HepG2 (cell line): ENCODE results near the gene C2CD2. TPM values are rescaled to one million over a fixed set of nuclear protein-coding genes. Genes with fewer than 3 reads are reported as not detected.

ENCODE experiments used
- HNRNPH1 ChIP-seq: fragments of 200-400 bp; formaldehyde crosslinking; optimal IDR thresholded peaks from 2 replicates; pipeline ENCODE3; 2017; ENCODE audit warnings: mild to moderate bottlenecking, low read depth, low read length
- MAZ ChIP-seq, 2 experiments: sonication (generic) in 1 of 2; formaldehyde crosslinking in 1 of 2; IDR thresholded peaks; 2 replicates each; pipeline versions ENCODE4 v1.5.0 to v1.6.1; 2012 to 2020; ENCODE audit warnings: low read depth in 2 of 2, mild to moderate bottlenecking in 2 of 2, borderline replicate concordance in 1 of 2, improper control_type of control experiment in 1 of 2, low read length in 1 of 2, missing genetic modification reagents in 1 of 2, moderate library complexity in 1 of 2
- NR2F1 ChIP-seq, 2 experiments: fragments of 450-650 bp in 1 of 2; formaldehyde crosslinking in 1 of 2; IDR thresholded peaks; 2 replicates each; pipeline versions ENCODE4 v1.5.0 to v1.6.1; 2016 to 2020; ENCODE audit warnings: mild to moderate bottlenecking in 1 of 2, missing compliant biosample characterization in 1 of 2, missing genetic modification reagents in 1 of 2, moderate library complexity in 1 of 2
- RBM22 ChIP-seq: fragments of 200-400 bp; formaldehyde crosslinking; optimal IDR thresholded peaks from 2 replicates; pipeline ENCODE3; 2017; ENCODE audit warnings: mild to moderate bottlenecking, low read length, moderate library complexity
- SALL1 ChIP-seq: sonication (generic); formaldehyde crosslinking; IDR thresholded peaks from 2 replicates; pipeline ENCODE4 v1.8.0; 2022; ENCODE audit warnings: mild to moderate bottlenecking, missing genetic modification reagents
- XRCC5 ChIP-seq: fragments of 200-400 bp; formaldehyde crosslinking; optimal IDR thresholded peaks from 2 replicates; pipeline ENCODE3; 2017; ENCODE audit warnings: mild to moderate bottlenecking, low read length
- ZMAT3 ChIP-seq: sonication (generic); formaldehyde crosslinking; conservative IDR thresholded peaks from 2 replicates; pipeline ENCODE4 v1.7.0; 2021; ENCODE audit warnings: missing genetic modification reagents
- ZNF232 ChIP-seq: sonication (generic); formaldehyde crosslinking; IDR thresholded peaks from 2 replicates; pipeline ENCODE4 v1.4.0; 2020; ENCODE audit warnings: missing genetic modification reagents, borderline replicate concordance
- ZNF616 ChIP-seq: sonication (generic); formaldehyde crosslinking; IDR thresholded peaks from 2 replicates; pipeline ENCODE4 v1.5.0; 2020; ENCODE audit warnings: low read depth, mild to moderate bottlenecking, missing genetic modification reagents
- polyA plus RNA-seq, 8 experiments: library from polyadenylated mRNA; depleted of rRNA in 3 of 8; stranded (reverse) in 7 of 8; unstranded in 1 of 8; fragments of >200 nt; fragmentation: Illumina TruSeq in 4 of 8; extraction: Trizol in 4 of 8; gene quantifications; 2 replicates each; pipeline versions ENCODE4 v1.2.1 to v1.2.3, GENCODE V29; 2011 to 2016; ENCODE audit warnings: low read depth in 4 of 8, missing spikeins in 1 of 8, mixed read lengths in 1 of 8; ENCODE audit not compliant: insufficient read depth in 1 of 8
- total RNA-seq, 5 experiments: library from RNA; depleted of rRNA; stranded (reverse); fragments of >200 nt; fragmentation: Illumina TruSeq; extraction: Trizol; gene quantifications; 2 replicates each; pipeline ENCODE4 v1.2.3, GENCODE V29; 2016; ENCODE audit warnings: low read depth in 1 of 5
- TF ChIP-seq, protein P1 (sequence below): sonication (generic); formaldehyde crosslinking; IDR thresholded peaks from 2 replicates; pipeline ENCODE4 v1.5.1; 2020; ENCODE audit warnings: mild to moderate bottlenecking, missing genetic modification reagents, borderline replicate concordance
- TF ChIP-seq, protein P2 (sequence below): IDR thresholded peaks from 2 replicates; pipeline ENCODE4 v1.6.1; 2016; ENCODE audit warnings: low read depth, control low read depth
- TF ChIP-seq, protein P3 (sequence below): sonication (generic); formaldehyde crosslinking; IDR thresholded peaks from 2 replicates; pipeline ENCODE4 v1.5.0; 2020; ENCODE audit warnings: mild to moderate bottlenecking, missing genetic modification reagents, moderate library complexity
- TF ChIP-seq, protein P4 (sequence below): sonication (generic); formaldehyde crosslinking; IDR thresholded peaks from 2 replicates; pipeline ENCODE4 v1.4.0; 2020; ENCODE audit warnings: missing genetic modification reagents, mild to moderate bottlenecking, borderline replicate concordance
- TF ChIP-seq, protein P5 (sequence below): sonication (generic); formaldehyde crosslinking; IDR thresholded peaks from 2 replicates; pipeline ENCODE4 v1.4.0; 2020; ENCODE audit warnings: missing genetic modification reagents

Gene C2CD2
- total and polyA plus RNA-seq, 2 of the 13 experiments (the other 11 are each of a cell fraction or from before 2014, with no cell fraction given) = 12.5 to 19.7 TPM

DNA sequence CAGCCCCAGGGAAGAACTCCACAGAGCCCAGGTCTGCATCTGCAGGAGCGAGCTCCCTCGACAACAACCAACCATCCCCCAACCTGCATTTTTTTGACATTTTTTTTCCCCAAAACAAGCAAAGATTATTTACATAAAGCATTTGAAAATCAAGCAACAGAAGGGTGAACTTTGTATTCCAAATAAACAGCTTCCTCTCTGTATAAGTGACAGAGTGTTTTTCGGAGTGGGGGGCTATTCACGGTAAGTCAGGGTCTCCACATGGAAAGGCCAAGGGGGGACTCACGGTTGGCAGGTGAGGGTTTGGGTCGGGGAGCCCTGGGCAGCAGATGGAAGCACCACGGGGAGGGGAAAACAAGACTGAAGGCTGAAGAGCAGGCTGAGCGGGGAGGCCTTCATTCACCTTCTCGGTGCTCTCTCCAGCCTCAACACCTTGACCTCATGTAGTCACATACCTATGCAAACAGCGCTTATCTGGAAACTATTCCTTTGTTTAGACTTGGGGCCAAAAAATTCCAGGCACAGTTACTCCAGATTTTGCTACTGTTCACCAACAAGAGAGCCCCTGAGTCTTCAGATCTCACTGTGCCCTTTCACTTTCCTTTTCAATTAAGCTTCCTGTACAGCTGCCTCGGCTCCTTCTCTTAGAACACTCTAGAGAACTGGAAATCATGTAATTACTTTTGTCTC lies 27.6 kb downstream of the C2CD2 start (continued):
- TF ChIP-seq, protein P1, sequence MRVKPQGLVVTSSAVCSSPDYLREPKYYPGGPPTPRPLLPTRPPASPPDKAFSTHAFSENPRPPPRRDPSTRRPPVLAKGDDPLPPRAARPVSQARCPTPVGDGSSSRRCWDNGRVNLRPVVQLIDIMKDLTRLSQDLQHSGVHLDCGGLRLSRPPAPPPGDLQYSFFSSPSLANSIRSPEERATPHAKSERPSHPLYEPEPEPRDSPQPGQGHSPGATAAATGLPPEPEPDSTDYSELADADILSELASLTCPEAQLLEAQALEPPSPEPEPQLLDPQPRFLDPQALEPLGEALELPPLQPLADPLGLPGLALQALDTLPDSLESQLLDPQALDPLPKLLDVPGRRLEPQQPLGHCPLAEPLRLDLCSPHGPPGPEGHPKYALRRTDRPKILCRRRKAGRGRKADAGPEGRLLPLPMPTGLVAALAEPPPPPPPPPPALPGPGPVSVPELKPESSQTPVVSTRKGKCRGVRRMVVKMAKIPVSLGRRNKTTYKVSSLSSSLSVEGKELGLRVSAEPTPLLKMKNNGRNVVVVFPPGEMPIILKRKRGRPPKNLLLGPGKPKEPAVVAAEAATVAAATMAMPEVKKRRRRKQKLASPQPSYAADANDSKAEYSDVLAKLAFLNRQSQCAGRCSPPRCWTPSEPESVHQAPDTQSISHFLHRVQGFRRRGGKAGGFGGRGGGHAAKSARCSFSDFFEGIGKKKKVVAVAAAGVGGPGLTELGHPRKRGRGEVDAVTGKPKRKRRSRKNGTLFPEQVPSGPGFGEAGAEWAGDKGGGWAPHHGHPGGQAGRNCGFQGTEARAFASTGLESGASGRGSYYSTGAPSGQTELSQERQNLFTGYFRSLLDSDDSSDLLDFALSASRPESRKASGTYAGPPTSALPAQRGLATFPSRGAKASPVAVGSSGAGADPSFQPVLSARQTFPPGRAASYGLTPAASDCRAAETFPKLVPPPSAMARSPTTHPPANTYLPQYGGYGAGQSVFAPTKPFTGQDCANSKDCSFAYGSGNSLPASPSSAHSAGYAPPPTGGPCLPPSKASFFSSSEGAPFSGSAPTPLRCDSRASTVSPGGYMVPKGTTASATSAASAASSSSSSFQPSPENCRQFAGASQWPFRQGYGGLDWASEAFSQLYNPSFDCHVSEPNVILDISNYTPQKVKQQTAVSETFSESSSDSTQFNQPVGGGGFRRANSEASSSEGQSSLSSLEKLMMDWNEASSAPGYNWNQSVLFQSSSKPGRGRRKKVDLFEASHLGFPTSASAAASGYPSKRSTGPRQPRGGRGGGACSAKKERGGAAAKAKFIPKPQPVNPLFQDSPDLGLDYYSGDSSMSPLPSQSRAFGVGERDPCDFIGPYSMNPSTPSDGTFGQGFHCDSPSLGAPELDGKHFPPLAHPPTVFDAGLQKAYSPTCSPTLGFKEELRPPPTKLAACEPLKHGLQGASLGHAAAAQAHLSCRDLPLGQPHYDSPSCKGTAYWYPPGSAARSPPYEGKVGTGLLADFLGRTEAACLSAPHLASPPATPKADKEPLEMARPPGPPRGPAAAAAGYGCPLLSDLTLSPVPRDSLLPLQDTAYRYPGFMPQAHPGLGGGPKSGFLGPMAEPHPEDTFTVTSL (CRISPR knock-in tag) = 0 out of 2 replicates have a peak, but pooled peaks have one; percentile 25
- TF ChIP-seq ZNF232 (CRISPR knock-in tag) (no peak), XRCC5 (peak; percentile 37), MAZ (IDR thresholded peaks at IDR 0.05; ENCODE audit: borderline replicate concordance, low read depth, low read length) (no peak), MAZ (CRISPR knock-in tag; IDR thresholded peaks at IDR 0.05; ENCODE audit: low read depth) (0 out of 2 replicates have a peak, but pooled peaks have one; percentile 33), RBM22 (no peak), NR2F1 (CRISPR knock-in tag; IDR thresholded peaks at IDR 0.05) (peak in 1 of 2 experiments; percentile 30; a peak in 1 of 4 replicates), SALL1 (CRISPR knock-in tag) (peak; percentile 67; the same call in 1 of the 2 replicates), ZMAT3 (no peak), HNRNPH1 (no peak), ZNF616 (CRISPR knock-in tag) (no peak)
- TF ChIP-seq, protein P2, sequence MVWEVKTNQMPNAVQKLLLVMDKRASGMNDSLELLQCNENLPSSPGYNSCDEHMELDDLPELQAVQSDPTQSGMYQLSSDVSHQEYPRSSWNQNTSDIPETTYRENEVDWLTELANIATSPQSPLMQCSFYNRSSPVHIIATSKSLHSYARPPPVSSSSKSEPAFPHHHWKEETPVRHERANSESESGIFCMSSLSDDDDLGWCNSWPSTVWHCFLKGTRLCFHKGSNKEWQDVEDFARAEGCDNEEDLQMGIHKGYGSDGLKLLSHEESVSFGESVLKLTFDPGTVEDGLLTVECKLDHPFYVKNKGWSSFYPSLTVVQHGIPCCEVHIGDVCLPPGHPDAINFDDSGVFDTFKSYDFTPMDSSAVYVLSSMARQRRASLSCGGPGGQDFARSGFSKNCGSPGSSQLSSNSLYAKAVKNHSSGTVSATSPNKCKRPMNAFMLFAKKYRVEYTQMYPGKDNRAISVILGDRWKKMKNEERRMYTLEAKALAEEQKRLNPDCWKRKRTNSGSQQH (CRISPR knock-in tag) = 0 out of 2 replicates have a peak, but pooled peaks have one; percentile 24
- TF ChIP-seq, protein P3, sequence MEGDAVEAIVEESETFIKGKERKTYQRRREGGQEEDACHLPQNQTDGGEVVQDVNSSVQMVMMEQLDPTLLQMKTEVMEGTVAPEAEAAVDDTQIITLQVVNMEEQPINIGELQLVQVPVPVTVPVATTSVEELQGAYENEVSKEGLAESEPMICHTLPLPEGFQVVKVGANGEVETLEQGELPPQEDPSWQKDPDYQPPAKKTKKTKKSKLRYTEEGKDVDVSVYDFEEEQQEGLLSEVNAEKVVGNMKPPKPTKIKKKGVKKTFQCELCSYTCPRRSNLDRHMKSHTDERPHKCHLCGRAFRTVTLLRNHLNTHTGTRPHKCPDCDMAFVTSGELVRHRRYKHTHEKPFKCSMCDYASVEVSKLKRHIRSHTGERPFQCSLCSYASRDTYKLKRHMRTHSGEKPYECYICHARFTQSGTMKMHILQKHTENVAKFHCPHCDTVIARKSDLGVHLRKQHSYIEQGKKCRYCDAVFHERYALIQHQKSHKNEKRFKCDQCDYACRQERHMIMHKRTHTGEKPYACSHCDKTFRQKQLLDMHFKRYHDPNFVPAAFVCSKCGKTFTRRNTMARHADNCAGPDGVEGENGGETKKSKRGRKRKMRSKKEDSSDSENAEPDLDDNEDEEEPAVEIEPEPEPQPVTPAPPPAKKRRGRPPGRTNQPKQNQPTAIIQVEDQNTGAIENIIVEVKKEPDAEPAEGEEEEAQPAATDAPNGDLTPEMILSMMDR (CRISPR knock-in tag) = no peak
- TF ChIP-seq, protein P4, sequence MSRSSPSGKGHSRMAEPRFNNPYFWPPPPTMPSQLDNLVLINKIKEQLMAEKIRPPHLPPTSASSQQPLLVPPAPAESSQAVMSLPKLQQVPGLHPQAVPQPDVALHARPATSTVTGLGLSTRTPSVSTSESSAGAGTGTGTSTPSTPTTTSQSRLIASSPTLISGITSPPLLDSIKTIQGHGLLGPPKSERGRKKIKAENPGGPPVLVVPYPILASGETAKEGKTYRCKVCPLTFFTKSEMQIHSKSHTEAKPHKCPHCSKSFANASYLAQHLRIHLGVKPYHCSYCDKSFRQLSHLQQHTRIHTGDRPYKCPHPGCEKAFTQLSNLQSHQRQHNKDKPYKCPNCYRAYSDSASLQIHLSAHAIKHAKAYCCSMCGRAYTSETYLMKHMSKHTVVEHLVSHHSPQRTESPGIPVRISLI (CRISPR knock-in tag) = peak; percentile 93
- TF ChIP-seq, protein P5, sequence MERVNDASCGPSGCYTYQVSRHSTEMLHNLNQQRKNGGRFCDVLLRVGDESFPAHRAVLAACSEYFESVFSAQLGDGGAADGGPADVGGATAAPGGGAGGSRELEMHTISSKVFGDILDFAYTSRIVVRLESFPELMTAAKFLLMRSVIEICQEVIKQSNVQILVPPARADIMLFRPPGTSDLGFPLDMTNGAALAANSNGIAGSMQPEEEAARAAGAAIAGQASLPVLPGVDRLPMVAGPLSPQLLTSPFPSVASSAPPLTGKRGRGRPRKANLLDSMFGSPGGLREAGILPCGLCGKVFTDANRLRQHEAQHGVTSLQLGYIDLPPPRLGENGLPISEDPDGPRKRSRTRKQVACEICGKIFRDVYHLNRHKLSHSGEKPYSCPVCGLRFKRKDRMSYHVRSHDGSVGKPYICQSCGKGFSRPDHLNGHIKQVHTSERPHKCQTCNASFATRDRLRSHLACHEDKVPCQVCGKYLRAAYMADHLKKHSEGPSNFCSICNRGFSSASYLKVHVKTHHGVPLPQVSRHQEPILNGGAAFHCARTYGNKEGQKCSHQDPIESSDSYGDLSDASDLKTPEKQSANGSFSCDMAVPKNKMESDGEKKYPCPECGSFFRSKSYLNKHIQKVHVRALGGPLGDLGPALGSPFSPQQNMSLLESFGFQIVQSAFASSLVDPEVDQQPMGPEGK (CRISPR knock-in tag) = peak; percentile 55; the same call in 1 of the 2 replicates
